Activated CD4-positive, alpha-beta T cell treated with anti-CD3 and anti-CD28 coated beads, Interleukin-10, Interleukin-2, amounts not matched to agents 100 ng/mL and 50 ng/mL, durations not matched to agents 16 hours and 8 hours (primary cell): ENCODE data around the gene ATP4B.
"Not testable (repeated sequence)": the region's sequence is repeated elsewhere in the genome, so short reads cannot be mapped to it uniquely, and the experiment has no call there.

Experiments
- DNase-seq: peaks from one replicate; pipeline ENCODE4 v3.0.0-alpha.2; 2020

Gene ATP4B

DNA sequence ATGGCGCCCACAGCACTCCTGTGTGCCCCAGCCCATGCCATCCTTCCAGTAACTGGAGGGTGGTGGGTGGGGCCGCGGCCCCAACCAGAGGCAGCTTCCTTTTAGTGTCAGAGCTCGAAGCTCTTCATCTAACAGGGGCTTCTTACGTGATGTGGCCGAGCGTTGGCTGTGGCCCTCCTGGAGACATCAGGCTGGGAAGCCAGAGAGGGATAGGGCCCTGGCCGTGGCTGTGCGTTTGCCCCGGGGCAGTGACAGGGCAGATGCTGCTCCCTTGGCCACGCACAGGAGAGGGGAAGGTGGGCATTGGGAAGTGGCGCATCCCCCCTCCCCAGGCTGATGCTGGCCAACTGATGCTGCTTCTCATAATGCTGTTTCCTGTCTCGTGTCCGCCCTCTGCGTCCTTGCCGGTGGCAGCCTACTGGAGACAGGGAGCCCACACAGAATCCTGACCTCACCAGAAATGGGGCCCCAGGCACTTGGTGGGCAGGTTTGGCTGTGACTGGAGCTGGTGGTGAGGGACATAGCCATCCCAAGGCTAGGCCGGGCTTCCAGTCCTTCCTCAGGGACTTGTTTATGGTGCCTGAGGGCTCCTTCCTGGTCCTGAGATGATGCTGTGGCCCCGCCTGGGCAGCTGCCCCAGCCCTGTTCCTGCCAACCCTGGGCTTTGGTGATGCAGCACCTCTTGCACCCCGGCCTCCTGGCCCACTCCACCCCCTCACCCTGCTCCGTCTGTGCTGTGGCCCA lies 34.3 kb downstream of the ATP4B start:
- no peak for DNase-seq

DNA sequence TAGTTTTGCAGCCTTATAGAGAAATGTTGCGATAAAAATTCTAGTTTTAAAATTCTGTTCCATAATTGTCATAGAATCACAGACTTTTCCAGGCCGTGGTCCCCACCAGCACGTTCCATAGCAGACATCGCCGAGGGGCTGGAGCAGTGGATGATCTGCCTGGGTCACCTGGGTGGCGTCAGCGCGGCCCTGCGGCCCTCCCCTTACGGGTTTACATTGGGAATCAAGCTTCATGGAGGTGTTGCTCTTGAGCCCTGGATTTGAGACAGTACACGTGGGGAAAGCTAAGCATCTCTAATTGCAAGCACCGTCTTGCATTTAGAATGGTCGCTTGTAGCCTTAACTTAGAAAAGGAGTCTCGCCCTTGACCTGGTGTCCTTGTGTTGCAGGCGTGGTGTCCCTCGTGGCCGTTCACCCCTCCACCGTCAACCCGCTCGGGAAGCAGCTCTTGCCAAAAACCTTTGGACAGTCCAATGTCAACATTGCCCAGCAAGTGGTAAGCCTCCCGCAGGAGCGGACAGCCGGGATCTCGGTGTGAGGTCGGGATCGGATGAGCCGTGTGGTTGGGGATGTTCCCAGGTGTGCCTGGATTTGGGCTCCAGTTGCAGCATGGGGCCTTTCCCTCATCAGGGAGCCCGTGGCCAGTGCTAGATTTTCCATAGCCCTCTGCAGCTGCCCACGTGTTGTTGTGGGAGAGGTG lies 35.1 kb downstream of the ATP4B start:
- DNase-seq, result no peak

DNA sequence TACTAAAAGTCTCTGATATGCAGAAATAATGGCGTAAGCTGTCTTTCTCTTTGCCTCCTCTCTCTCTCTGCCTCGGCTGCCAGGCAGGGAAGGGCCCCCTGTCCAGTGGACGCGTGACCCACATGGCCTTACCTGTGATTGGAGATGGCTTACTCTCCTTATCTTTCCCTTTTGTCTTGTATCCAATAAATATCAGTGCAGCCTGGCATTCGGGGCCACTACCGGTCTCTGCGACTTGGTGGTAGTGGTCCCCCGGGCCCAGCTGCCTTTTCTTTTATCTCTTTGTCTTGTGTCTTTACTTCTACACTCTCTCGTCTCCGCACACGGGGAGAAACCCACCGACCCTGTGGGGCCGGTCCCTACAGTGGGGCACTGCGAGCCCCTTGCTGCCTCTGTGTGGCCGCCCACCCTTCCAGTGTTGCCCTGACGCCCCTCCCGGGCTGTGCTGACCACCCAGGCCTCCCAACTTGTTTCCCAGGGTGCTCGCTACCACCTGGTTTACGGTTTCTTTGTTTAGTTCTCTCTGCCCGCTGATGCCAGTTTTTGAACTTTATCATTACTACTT lies 35.9 kb downstream of the ATP4B start:
- not testable (repeated sequence) for DNase-seq

DNA sequence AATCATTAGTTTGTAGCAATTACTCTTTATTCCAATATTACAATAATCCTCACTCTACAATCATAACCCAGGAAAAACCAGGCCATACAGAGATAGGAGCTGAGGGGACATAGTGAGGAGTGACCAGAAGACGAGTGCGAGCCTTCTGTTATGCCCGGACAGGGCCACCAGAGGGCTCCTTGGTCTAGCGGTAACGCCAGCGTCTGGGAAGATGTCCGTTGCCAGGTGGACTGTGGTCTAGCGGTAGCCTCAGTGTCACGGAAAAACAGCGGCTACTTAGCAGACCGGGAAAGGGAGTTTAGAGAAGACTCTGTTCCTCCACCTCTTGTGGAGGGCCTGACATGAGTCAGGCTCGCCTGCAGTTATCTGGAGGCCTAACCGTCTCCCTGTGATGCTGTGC lies 36.5 kb downstream of the ATP4B start:
- not testable (repeated sequence) for DNase-seq

DNA sequence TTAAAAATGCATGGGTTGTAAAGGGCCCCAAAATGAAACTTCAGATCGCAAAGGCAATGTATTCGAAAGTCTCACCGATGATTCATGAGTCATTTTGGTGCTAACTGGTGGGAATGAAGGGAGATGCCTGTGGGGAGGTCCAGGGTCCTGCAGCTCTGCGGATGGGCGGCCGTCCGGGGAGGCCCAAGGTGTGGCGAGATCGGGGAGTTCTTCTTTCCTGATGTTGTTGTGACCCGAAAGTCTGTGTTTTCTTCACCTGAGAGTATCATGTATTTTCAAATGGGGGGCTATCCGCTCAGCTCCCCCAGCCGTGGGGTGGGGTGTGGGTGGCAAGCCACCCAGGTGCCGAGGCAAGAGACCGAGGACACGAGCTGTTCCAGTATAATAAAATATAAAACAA lies 37.0 kb downstream of the ATP4B start:
- DNase-seq, result no peak

DNA sequence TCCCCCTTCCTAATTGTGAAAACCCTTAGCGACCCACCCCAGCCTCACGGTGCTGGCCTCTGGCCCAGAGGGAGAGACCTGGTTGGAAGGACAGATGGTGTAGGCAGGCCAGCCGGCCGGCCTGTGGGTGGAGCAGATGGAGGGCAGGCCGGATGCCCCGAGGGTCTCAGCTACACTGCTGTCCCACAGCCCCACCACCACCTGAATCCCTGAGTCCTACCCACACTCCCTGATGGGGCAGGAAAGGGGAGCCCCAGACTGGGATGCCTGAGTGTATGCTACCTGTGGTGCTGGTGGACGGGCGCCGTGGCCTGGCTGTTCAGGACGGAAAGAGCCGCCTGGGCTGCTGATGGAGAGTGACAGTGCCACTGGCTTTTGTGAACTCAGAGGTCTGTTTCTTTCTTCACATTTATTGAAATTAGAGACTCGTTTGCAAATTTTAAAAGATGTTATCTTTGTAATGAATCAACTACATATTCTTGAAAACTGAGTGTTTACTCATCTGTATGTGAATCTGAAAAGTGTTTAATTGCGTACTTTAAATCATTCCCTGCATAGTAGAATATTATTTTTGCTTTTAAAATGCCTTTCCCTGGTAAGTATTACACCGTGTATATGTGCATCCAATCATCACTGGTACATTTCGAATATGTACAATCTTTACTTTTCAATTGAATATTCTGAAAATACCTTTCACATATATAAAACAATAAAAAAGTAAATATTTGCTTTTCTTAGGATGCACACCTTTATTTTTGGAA lies 37.8 kb downstream of the ATP4B start:
- DNase-seq, result no peak

DNA sequence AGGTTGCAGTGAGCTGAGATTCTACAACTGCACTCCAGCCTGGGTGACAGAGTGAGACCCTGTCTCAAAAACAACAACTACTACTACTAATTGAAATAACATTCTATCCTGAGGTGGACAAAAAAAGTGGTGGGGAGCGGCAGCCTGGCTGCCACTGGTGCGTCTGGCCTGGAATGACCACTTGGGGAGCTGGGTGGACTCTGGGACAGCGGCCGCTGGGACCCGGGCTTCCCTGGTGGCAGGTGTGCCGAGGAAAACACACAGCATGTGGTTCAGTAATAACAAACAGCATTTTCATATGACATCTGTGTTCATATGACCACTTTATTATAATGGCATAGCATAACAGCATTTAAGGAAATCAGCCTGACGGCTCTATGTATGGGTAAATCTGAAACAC lies 39.5 kb downstream of the ATP4B start:
- no peak for DNase-seq

DNA sequence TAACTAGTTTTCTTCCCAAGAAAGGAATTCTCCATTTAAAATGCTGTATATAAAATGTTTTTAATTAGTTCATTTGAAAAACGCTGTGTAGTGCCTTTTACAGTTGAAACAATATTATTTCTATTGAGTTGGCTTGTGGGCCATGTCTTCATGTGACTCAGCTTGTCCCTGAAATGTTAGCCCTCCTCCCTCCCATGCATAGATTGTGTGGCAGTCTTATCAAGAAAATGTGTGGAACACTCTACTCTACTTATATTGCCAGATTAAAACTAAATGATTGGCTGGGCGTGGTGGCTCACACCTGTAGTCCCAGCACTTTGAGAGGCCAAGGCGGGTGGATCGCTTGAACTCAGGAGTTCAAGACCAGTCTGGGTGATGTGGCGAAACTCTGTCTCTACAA lies 40.0 kb downstream of the ATP4B start:
- no peak for DNase-seq

DNA sequence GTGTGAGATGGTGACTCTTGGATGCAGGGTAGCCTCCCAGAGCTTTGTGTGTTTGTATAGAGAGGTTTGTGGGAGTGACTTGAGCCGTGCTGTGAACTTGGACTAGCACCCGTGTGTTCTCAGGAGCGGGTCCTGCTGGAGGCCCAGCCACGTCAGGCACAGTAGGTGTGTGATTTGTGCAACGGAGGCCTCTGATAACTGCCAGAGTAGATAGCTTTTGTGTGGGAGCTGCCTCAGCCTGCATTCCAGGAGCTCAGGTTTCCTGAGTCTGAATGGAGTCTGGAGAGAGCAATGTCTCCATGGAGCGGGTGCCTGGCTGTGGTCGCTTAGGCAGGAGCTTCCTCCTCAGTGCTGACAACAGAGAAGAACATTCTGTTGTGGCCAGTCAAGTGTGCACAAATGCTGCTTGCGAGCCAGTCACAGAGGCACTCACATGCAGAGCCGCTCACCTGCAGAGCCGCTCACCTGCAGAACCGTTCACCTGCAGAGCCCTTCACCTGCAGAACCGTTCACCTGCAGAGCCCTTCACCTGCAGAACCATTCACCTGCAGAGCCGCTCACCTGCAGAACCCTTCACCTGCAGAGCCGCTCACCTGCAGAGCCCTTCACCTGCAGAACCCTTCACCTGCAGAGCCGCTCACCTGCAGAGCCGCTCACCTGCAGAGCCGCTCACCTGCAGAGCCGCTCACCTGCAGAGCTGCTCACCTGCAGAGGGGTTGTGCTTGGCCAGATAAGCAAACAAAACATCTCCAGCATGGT lies 40.8 kb downstream of the ATP4B start:
- DNase-seq, result no peak

DNA sequence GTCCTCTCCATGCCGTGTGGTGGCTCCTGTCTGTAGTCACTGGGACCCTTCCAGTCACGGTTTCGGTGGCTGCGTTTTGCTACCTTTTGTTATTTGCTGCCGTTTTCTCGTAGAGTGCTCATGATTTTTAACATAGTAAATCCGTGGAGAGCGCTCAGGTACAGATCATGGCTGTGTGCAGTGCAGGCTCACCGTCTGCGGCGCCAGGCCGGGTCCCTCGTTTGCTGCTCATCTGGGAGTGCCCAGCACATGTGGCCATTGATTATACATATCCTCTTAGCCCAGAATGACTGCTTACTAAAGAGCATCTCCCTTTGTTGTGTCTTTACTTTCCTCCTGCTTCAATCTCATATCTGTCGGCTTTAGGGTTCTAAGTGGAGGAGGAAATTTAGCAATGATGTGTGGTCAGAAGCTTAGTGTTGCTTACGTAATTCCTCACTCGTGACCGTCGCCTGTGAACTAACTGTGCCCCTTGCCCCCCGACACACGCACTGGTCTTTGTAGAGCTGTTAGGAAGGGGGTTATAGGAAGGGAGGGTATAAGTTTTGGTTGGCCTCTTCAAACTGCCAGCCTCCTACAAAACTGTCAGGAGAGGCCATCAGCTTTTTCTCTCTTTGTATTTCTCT lies 41.6 kb downstream of the ATP4B start:
- no peak for DNase-seq

DNA sequence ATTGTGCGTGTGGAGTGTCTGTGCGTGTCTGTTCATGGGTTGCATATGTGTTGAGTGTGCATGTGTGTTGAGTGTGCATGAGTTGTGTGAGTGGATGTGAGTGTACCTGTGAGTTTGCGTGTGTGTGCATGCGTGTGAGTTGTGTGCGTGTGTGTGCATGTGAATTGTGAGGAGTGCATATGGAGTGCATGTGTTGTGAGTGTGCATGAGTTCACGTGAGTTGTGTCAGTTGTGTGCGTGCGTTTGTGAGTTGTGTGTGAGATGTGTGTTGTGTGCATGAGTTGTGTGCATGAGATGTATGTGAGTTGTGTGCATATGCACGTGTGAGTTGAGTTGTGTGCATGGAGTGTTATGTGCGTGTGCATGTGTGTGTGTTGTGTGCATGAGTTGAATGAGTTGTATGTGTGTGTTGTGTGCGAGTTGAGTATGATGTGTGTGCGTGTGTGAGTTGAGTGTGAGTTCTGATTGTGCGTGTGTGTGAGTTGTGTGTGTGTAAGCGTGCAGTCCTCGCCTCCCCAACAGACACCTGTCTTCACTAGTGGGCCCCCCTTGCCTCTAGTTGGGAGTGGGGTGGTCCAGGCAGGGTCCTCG lies 44.1 kb downstream of the ATP4B start:
- DNase-seq, result no peak

DNA sequence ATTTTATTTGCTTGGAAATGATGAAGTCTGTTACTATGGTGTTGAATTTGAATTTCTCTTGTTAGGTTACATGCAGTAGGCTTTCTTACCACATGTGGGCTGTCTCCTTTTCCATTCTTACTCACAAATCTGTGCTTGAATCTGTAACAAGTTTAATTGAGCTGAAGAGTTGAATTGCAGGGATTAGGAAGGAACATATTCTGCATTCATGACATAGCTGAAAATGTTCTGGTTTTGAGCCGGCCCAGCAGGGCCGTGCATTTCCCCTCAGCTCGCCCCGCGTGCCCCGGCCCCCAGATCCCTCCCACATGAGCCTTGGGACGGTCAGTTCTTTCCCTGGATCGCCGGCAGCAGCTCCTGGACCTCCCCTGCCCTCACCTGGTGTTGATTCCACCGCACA lies 45.4 kb downstream of the ATP4B start:
- DNase-seq, result no peak

DNA sequence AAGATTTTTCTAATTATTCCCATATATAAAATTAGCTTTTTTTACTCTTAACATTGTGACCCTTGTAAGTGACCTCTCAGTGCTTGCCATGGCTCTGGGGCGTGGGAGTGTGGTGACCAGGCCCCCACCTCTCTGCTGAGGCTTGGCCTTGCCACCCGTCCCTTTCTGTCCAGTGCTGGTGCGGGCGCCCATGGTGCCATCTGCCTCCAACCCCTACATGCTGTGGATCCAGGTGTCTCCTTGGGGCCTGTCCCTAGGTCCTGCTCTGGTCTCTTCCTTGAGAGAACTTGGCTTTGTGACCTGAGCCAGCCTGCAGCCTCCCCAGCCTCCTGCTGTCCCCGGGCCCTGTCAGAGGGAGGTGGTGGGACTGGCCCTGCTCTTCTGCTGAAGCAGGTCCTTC lies 46.0 kb downstream of the ATP4B start:
- DNase-seq, result no peak

DNA sequence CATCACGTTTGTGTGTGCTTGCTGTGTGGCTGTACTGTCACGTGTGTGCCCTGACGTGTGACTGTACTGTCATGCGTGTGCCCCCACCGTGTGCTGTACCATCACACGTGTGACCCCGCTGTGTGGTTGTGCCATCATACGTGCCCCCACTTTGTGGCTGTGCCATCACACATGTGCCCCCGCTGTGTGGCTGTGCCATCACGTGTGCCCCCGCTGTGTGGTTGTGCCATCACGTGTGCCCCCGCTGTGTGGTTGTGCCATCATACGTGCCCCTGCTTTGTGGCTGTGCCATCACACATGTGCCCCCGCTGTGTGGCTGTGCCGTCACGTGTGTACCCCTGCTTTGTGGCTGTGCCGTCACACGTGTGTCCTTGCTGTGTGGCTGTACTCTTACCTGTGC lies 47.7 kb downstream of the ATP4B start:
- no peak for DNase-seq

DNA sequence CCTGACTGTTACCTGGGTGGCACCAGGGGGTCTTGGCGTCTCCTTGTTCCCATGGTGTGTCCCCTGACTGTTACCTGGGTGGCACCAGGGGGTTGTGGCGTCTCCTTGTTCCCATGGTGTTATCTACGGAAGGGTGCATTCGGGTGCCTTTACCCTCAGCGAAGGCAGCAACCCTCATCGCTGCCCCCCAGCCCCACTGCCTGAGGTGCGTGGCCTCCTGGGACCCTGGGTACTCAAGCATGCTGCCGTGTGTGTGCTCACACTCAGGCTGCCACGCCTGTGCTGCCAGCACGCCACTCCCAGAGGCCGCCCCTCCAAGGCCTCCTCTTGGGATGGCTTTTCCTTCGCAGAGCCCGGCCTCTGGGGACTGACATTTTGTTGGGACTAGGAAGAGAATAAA lies 48.4 kb downstream of the ATP4B start:
- DNase-seq, result no peak

DNA sequence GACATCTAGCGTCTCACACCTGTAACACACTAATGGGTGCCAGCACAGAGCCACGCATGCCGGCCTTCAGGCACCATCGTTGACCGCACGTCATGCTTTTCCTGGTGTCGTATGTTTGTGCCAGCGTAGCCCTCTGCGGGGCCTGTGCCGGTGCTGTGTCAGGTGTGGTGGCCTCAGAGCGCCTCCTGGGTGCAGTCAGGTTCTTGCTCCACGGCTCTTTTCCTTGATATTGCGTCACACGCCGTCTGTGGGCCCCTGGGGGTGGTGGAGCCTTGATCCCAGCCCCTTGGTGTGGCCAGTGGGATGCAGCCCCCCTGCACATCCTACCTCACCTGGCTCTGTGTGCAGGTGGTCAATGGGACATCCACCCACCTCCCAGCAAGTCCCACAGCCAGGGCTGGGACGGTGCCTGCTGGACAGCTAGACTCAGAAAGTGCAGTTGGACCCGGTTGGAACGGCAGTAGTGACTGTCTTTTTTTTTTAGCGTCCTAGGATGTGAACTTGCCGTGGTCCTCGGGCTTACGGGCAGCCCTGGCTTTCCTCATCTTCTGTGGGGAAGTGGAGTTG lies 48.9 kb downstream of the ATP4B start:
- no peak for DNase-seq

DNA sequence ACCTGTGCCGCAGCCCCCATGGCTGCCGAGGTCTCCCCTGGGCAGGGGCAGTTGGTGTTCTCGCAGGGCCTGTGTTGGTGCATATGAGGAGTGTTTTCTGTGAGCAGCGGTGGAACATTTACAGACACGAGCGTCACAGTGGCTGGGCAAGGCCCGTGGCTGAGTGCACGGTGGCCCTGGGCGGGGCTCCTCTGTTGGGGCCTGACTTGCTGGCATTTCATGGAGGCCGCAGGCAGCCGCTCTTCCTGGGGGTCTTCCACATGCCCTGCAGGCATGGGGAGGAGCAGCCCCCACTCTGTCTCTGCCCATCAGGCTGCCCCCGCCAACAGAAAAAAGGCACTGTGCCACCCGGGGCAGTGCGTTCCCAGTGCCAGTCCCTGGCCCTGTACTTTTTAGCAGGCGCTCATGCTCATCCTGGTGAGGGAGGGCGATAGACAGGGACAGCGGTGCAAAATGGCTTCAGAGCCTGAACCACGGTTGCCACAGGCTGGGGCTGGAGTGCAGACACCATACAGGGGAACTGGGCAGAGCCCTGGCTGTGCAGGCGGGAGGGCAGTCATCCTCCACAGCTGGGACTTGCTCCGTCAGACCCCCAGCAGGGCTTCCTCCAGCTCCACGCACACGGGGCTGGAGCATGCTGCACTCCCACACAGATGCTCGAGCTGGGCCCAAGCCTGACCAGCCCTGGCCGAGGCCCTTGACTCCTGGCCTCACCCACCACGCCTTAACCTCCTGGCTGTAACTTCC lies 49.9 kb downstream of the ATP4B start:
- no peak for DNase-seq

DNA sequence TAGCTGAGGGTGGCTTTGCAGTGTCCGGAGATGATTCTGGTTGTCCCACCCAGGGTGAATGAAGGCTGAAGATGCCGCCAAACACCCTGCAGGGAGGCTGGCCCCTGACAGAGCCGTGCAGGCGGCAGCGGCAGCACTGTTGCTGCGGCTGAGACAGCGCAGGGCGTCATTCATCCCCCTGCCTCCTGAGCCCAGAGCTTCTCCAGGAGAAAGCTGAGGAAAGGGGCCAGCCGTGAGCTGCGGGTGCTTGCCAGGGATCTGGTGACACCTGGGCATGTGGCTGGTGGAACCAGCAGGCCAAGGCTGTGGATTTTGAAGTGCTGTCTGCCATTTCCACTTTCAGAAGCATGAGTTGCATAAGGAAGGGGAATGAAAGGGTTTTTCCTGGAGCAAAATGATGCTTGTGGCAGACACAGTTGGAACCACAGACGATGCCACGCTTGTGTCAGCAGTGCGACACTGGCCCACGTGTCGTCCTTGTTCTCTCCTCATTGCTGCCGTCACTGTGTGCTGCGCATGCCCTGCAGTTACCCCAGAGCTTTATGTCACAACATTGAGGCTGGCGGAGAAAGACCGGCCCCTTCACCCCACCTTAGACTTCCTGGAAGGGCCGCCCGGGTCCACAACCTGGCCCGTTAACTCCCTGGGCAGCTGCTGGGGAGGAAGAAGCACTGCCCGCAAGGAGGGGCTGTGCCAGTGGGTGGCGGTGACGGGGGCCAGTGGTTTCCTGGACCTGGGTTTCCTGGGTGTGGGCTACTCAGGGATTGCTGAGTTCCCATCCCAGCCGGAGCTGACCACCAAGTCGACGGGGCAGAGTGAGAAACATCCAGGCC lies 50.7 kb downstream of the ATP4B start:
- no peak for DNase-seq

DNA sequence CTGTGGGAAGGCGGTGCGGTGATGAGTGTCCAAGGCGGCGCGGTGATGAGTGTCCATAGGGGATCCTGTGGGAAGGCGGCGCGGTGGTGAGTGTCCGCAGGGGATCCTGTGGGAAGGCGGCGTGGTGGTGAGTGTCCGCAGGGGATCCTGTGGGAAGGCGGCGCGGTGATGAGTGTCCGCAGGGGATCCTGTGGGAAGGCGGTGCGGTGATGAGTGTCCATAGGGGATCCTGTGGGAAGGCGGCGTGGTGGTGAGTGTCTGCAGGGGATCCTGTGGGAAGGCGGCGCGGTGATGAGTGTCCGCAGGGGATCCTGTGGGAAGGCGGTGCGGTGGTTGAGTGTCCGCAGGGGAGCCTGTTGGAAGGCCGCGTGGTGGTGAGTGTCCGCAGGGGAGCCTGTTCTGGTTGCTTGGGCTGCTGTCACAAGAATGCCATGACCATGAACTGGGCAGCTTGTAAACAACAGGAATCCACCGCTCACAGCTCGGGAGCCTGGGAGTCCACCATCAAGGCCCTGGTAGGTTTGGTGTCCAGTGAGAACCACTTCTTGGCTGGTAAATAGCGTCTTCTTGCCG lies 52.0 kb downstream of the ATP4B start:
- DNase-seq, result no peak

DNA sequence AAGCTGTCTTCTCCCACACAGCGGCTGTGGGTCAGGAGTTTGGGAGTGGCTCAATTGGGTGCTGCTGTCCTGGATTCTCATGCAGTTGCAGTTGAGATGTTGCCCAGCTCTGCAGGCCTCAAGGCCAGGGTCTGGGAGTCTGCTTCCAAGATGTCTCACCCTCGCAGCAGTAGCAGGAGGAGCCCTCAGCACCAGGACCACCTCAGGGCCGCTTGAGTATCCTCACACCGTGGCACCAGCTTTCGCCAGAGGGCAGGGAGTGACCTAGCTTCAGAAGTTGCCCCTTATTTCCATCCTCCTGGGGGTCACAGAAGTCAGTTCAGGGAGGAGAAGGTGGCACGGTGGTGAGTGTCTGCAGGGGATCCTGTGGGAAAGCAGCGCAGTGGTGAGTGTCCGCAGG lies 52.5 kb downstream of the ATP4B start:
- no peak for DNase-seq
